Activated naive CD8-positive, alpha-beta T cell treated with anti-CD3 and anti-CD28 coated beads, Interleukin-2, amount 10 ng/mL, durations not matched to agents 7 days and 5 days (primary cell): ENCODE measurements around the gene POLD4. TPM values are rescaled to one million over a fixed set of nuclear protein-coding genes. Genes with fewer than 3 reads are reported as not detected.

Experiments used
- ATAC-seq: fragments of 150-1000 bp; cut with Tn5 transposase; one replicate; pipeline ENCODE4 v1.10.0; 2021; ENCODE audit warnings: low read depth, moderate library complexity
- POLR2A ChIA-PET: fragments of 350-600 bp; sonication (Branson Sonifier 250); formaldehyde crosslinking; loops from one replicate; lab custom pipeline; 2021; ENCODE audit warnings: antibody characterized with exemption; lab: Charles Lee
- DNase-seq: peaks from one replicate; pipeline ENCODE4 v3.0.0; 2021
- H3K27ac Mint-ChIP-seq: one replicate; pipeline ENCODE4 v1.8.0; 2022; ENCODE audit warnings: mild to moderate bottlenecking, mixed read lengths
- H3K27me3 Mint-ChIP-seq: one replicate; pipeline ENCODE4 v1.8.0; 2022; ENCODE audit warnings: mild to moderate bottlenecking, moderate library complexity, mixed read lengths
- H3K36me3 Mint-ChIP-seq: one replicate; pipeline ENCODE4 v1.8.0; 2021; ENCODE audit warnings: mild to moderate bottlenecking, mixed read lengths
- H3K4me1 Mint-ChIP-seq: one replicate; pipeline ENCODE4 v1.8.0; 2021; ENCODE audit warnings: mixed read lengths
- H3K4me3 Mint-ChIP-seq: one replicate; pipeline ENCODE4 v1.8.0; 2022; ENCODE audit warnings: mild to moderate bottlenecking, moderate library complexity, mixed read lengths
- H3K9me3 Mint-ChIP-seq: one replicate; pipeline ENCODE4 v1.8.0; 2021; ENCODE audit warnings: mixed read lengths
- total RNA-seq, 2 experiments: library from RNA; stranded (reverse); gene quantifications; one replicate each; pipeline ENCODE4 v1.2.3, GENCODE V29; 2021

POLD4 gene
- total RNA-seq, 2 experiments from 2014 or later = 73.2 to 78.2 TPM

DNA sequence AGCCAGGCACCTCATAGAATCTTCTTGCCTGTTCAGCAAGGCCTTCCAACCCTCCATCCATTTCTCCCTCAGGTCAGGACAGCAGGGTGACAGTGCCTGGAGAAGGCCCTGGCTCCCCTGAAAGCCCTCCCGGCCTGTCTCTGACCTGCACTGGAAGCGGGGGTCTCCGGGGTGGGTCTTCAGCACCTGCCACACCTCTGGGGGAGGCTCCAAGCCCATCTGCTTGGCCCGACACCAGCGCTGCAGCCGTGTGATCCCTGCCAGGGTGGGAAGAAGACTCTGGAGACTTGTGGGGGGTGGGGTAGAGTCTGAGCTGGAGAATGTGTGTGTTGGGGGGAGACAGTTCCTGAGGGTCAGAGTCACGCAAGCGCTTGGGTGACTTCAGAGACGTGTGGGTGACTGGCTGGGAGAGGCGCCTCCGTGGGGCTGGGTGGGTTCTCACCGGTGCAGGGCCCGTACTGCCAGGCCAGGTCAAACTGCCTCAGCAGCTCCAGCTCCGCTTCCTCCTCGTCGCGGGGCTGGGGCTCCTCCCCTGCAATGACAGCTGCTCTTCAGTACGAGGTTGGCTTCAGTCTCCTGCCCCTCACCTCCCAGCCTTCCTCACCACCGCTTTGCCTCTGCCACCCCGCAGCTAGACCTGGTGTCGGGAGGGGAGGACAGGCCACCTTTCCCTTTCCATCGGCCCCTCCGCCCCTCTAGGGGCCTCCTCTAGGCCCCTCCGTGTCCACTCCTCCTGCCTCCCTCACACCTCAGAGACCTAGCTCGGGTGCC is 615 bp downstream of the POLD4 start:
- Mint-ChIP-seq H3K27me3 (no peaks in the 10 kb centered on the region), H3K9me3 (no peaks in the 10 kb centered on the region)

DNA sequence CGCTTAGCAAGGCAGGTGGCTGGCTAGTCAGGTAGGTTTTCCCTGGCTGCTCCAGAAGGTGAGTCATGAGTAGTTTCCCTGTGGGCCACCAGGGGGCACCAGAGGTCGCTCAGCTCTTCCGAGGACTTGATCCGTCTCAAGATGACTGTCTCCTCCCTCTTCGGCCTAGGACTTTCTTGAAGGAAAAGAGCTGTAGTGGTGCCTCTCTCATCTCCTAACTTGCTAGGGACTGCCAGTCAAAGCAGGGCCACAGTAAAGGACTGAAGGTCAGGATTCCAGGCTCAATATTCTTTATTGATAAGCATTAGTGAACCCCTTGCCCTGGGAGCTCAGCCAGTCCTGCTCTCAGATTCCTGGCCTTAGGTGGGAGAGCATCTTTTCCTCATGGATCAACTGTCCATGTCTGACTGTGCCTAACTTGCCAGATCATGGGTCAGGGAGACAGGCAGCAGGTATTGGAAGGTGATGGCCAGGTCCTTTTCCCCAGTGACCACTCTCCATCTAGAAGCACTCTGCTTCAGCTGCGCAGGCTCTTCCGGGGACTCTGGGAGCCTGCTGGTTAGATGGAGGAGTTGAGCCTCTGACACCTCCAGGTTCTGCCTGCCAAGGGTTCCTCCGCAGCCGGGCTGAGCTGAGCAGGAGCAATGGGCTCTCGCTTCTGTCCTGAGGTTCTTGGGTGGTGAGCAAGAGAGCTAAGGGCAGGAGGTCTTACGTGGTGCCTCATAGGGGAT is 1.9 kb downstream of the POLD4 start:
- Mint-ChIP-seq H3K9me3 (no peaks in the 10 kb centered on the region), H3K27me3 (no peaks in the 10 kb centered on the region), H3K27ac (peak overlapping the region; percentile 77), H3K36me3 (peaks cover 4% of the 10 kb centered on the region), H3K4me3 (peak overlapping the region; percentile 64), H3K4me1 (peaks cover 25% of the 10 kb centered on the region)
- ATAC-seq (no peak), DNase-seq (peak; percentile 73)
- POLR2A ChIA-PET = interaction anchor here (0.6 to 4.8 kb wide), 14 partner anchors 11 to 270 kb away, joined by 3 to 42 read pairs (median 4); partner anchors contain the start of genes CLCF1, GRK2 and PTPRCAP

More for the DNA sequence above, 615 bp downstream of the POLD4 start:
- DNase-seq (no peak), ATAC-seq (peak; percentile 60)
- Mint-ChIP-seq H3K4me3 (peak overlapping the region; percentile 98), H3K4me1 (peaks cover 29% of the 10 kb centered on the region), H3K36me3 (peaks cover 4% of the 10 kb centered on the region), H3K27ac (peak overlapping the region; percentile 100)
- POLR2A ChIA-PET = interaction anchor here (0.6 to 4.8 kb wide), 36 partner anchors 8 to 223 kb away, joined by 3 to 42 read pairs (median 6); partner anchors contain the start of genes AIP, ANKRD13D, CLCF1 and GRK2

- H3K9me3 Mint-ChIP-seq = no peaks in the 10 kb centered on the region
- H3K27ac Mint-ChIP-seq = no peak overlapping the region
- H3K4me3 Mint-ChIP-seq = no peak overlapping the region
- peaks cover 4% of the 10 kb centered on the region for H3K36me3 Mint-ChIP-seq
- peaks cover 34% of the 10 kb centered on the region for H3K4me1 Mint-ChIP-seq
- DNase-seq (no peak), ATAC-seq (no peak)
- POLR2A ChIA-PET = interaction anchor here (0.6 to 1.7 kb wide), 3 partner anchors 15 to 37 kb away, joined by 3 to 6 read pairs (median 6); no protein-coding TSS in a partner anchor
- H3K27me3 Mint-ChIP-seq = no peaks in the 10 kb centered on the region
These were observed 3.3 kb downstream of the POLD4 start for GRCh38 chr11:67349928-67350465.

GRCh38 chr11:67349457-67349856 is 3.9 kb downstream of the POLD4 start:
- DNase-seq = no peak
- H3K27me3 Mint-ChIP-seq = no peaks in the 10 kb centered on the region
- no peak for ATAC-seq
- H3K27ac Mint-ChIP-seq = no peak overlapping the region
- no peaks in the 10 kb centered on the region for H3K9me3 Mint-ChIP-seq
- no peak overlapping the region for H3K4me3 Mint-ChIP-seq
- H3K4me1 Mint-ChIP-seq = peaks cover 38% of the 10 kb centered on the region
- peaks cover 4% of the 10 kb centered on the region for H3K36me3 Mint-ChIP-seq
- POLR2A ChIA-PET = interaction anchor here (0.6 to 1.7 kb wide), 2 partner anchors 33 kb away, joined by 3 to 6 read pairs; no protein-coding TSS in a partner anchor

DNA sequence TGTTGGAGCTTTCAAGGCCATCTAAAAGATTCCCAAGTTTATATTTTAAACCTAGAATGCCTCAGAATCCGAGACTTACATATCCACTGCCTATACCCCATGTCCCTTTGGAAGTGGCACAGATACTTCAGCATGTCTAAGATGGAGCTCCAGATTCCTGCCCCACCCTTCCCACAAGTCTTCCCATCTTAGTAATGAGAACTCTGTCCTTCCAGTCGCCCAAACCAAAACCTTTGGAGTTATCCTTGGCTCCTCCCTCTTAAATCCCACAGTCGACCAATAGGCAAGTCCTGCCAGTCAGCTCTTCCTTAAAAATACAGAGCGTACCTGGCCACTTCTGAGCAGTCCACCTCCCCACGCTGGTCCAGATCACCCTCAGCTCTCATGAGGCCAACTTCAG is 4.3 kb downstream of the POLD4 start:
- H3K27ac Mint-ChIP-seq = no peak overlapping the region
- ATAC-seq (no peak), DNase-seq (no peak)
- peaks cover 4% of the 10 kb centered on the region for H3K36me3 Mint-ChIP-seq
- H3K27me3 Mint-ChIP-seq = no peaks in the 10 kb centered on the region
- peaks cover 39% of the 10 kb centered on the region for H3K4me1 Mint-ChIP-seq
- no peaks in the 10 kb centered on the region for H3K9me3 Mint-ChIP-seq
- POLR2A ChIA-PET = interaction anchor here (0.6 to 1.7 kb wide), 2 partner anchors 33 kb away, joined by 3 to 6 read pairs; no protein-coding TSS in a partner anchor
- H3K4me3 Mint-ChIP-seq = no peak overlapping the region

DNA sequence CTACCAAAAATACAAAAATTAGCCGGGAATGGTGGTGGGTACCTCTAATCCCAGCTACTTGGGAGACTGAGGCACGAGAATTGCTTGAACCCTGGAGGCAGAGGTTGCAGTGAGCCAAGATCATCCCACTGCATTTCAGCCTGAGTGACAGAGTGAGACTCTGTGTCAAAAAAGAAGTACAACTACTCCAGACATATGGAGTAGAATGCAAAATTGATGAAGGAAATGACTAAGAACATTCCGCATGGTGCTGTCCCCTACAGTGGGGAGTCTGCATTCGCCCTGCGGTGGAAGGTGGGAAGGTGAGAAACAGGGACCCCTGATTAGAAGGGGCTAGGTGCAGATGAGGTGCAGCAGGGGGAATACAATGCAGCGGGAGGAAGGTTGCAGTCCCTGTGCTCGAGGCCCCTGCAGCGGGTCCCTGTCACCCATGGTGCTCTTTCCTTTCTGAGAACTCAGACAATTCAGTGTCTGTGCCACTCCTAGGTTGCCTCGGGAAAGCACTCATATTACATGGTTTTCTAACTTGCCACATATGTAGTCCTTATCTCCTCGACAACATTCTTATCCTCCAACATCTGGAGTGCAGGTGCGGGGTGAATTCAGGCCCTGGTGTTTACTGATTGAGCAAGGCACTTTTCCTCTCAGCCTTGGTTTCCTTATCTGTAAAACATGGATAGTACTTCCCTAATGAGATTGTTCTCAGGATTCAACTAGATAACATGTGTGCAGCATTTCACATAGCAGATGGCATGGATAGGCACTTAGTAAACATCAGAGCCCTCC is 5.2 kb downstream of the POLD4 start:
- no peak overlapping the region for H3K4me3 Mint-ChIP-seq
- no peak for DNase-seq
- H3K4me1 Mint-ChIP-seq = peaks cover 36% of the 10 kb centered on the region
- ATAC-seq = no peak
- no peaks in the 10 kb centered on the region for H3K9me3 Mint-ChIP-seq
- H3K27ac Mint-ChIP-seq = no peak overlapping the region
- H3K36me3 Mint-ChIP-seq = peaks cover 4% of the 10 kb centered on the region
- POLR2A ChIA-PET = no interaction called here
- no peaks in the 10 kb centered on the region for H3K27me3 Mint-ChIP-seq

- DNase-seq (no peak), ATAC-seq (peak; percentile 57)
- Mint-ChIP-seq H3K4me3 (no peak overlapping the region), H3K27me3 (no peaks in the 10 kb centered on the region), H3K36me3 (no peaks in the 10 kb centered on the region), H3K27ac (peak overlapping the region; percentile 82), H3K9me3 (no peaks in the 10 kb centered on the region), H3K4me1 (peaks cover 29% of the 10 kb centered on the region)
- POLR2A ChIA-PET = interaction anchor here (0.6 to 1.1 kb wide), 6 partner anchors 15 to 106 kb away, joined by 3 read pairs; partner anchors contain the start of gene PTPRCAP
These were observed 7.2 kb downstream of the POLD4 start for GRCh38 chr11:67345920-67346819.

DNA sequence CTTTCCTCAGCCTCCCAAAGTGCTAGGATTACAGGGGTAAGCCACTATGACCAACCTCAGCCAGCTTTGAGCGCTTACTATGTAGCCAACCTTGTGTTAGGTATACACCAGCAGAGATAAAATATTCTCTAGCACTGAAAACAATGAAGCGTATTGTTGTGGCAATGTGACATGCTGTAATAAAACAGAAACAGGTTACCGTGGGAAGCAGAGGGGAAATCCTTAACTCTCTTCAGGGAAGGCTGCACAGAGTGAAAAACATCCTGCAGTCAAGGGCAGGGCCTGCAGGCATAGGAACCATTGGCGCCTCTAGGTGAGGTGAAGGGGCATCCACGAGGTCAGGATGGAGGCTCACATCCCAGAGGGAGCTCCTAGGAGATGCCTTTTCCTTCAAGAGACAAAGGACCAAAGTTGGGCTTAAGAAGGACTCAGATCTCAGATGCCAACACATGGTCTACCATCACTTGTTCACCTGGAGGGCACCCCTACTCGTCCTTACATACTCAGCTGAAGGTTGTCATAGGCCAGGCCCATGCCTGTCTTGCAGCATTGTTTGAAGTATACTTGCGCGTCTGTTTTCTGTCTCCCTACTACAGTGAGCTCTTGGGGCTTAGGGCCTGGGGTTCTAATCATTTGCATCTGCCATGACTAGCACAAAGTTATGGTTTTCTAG is 8.0 kb downstream of the POLD4 start:
- no peak for DNase-seq
- Mint-ChIP-seq H3K4me3 (no peak overlapping the region), H3K36me3 (no peaks in the 10 kb centered on the region), H3K27me3 (no peaks in the 10 kb centered on the region), H3K9me3 (no peaks in the 10 kb centered on the region), H3K4me1 (peaks cover 26% of the 10 kb centered on the region), H3K27ac (peak overlapping the region; percentile 82)
- POLR2A ChIA-PET = interaction anchor here (0.6 to 1.9 kb wide), 7 partner anchors 8 to 105 kb away, joined by 3 to 12 read pairs (median 3); partner anchors contain the start of genes POLD4 and PTPRCAP
- peak; percentile 47 for ATAC-seq

DNA sequence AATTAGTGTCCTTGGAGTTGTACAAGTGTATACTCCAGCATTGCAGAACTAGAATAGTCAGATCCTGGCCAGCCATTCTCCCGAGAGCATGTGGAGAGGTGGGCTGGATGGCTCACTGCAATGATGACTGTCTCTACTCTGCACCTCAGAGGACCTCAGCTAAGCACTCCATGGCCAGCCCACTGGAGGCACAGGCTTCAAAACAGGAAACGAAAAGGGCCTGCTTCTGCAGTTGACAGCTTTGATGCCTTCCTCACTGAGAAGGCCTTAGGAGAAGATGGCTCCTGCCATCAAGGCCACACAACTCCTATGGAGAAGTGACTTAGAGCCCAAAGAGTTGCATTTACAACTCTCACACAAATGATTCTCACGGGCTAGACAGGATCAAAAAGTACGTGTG is 9.1 kb downstream of the POLD4 start:
- H3K27me3 Mint-ChIP-seq = no peaks in the 10 kb centered on the region
- H3K4me1 Mint-ChIP-seq = peaks cover 26% of the 10 kb centered on the region
- no peaks in the 10 kb centered on the region for H3K36me3 Mint-ChIP-seq
- H3K27ac Mint-ChIP-seq = peak overlapping the region; percentile 82
- no peaks in the 10 kb centered on the region for H3K9me3 Mint-ChIP-seq
- ATAC-seq (peak; percentile 70), DNase-seq (no peak)
- H3K4me3 Mint-ChIP-seq = no peak overlapping the region
- POLR2A ChIA-PET = interaction anchor here (0.6 to 1.9 kb wide), 3 partner anchors 9 to 40 kb away, joined by 3 to 12 read pairs (median 6); partner anchors contain the start of gene POLD4

DNA sequence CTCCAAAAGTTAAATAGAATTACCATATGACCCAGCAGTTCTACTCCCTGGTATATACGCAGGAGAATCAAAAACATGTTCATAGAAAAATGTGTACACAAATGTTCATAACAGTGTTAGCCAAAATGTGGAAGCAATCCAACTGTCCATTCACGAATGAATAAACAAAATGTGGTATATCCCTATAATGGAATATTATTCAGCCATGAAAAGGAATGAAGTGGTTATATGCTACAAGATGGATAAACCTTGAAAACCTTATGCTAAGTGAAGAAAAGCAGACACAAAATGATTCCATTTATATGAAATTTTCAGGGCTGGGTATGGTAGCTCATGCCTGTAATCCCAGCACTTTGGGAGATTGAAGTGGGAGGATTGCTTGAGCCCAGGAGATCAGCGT is 16.1 kb downstream of the POLD4 start:
- H3K9me3 Mint-ChIP-seq = no peaks in the 10 kb centered on the region
- H3K4me1 Mint-ChIP-seq = no peaks in the 10 kb centered on the region
- H3K27ac Mint-ChIP-seq = no peak overlapping the region
- H3K36me3 Mint-ChIP-seq = no peaks in the 10 kb centered on the region
- H3K4me3 Mint-ChIP-seq = no peak overlapping the region
- POLR2A ChIA-PET = interaction anchor here (0.7 kb wide), 1 partner anchor 687 kb away, joined by 3 read pairs; no protein-coding TSS in a partner anchor
- no peaks in the 10 kb centered on the region for H3K27me3 Mint-ChIP-seq
- DNase-seq (no peak), ATAC-seq (no peak)

DNA sequence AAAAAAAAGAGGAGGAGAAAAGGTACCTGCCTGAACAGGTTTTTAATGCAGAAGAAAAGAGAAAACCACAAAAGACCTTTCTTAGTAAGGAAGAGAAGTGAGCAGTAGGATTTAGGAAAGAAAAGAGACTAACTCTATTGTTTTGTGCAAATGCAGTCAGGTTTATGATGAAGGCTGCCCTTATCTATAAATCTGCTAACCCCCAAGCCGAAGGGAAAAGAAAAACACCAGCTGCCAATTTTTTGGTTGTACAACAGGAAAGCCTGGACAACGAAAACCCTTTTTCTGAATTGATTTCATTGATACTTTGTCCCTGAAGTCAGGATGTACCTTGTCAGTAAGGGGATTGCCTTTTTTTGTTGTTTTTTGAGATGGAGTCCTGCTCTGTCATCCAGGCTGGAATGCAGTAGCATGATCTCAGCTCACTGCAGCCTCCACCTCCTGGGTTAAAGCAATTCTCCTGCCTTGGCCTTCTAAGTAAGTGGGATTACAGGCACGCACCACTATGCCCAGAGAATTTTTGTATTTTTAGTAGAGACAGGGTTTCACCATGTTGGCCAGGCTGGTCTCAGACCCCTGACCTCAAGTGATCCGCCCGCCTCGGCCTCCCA is 21.2 kb downstream of the POLD4 start:
- H3K36me3 Mint-ChIP-seq = no peaks in the 10 kb centered on the region
- H3K27me3 Mint-ChIP-seq = no peaks in the 10 kb centered on the region
- no peak overlapping the region for H3K4me3 Mint-ChIP-seq
- POLR2A ChIA-PET = interaction anchor here (0.7 kb wide), 1 partner anchor 27 kb away, joined by 5 read pairs; no protein-coding TSS in a partner anchor
- no peaks in the 10 kb centered on the region for H3K4me1 Mint-ChIP-seq
- no peak overlapping the region for H3K27ac Mint-ChIP-seq
- ATAC-seq (no peak), DNase-seq (no peak)
- H3K9me3 Mint-ChIP-seq = no peaks in the 10 kb centered on the region
